Fibroblast of gingiva (primary cell): ENCODE data around the gene RAD17.
"Not testable (repeated sequence)": the region's sequence is repeated elsewhere in the genome, so short reads cannot be mapped to it uniquely, and the experiment has no call there.

Experiments used
- DNase-seq: peaks from one replicate; pipeline ENCODE4 v3.0.0-alpha.2; 2011; ENCODE audit warnings: low read depth

RAD17 gene

GRCh38 chr5:69378376-69378775, 8.8 kb downstream of the RAD17 start:
- no peak for DNase-seq

- no peak for DNase-seq
Observed at GRCh38 chr5:69404659-69405330, 35.2 kb downstream of the RAD17 start.

GRCh38 chr5:69414885-69415583, 45.4 kb downstream of the RAD17 start, which contains the start of gene MARVELD2:
MARVELD2 (plus strand) TSS chr5:69415116; CDS start chr5:69419386, 4,270 bp downstream.
- DNase-seq, result peak; percentile 63

- DNase-seq, result no peak
Observed at GRCh38 chr5:69415584-69415958, 46.0 kb downstream of the RAD17 start.

GRCh38 chr5:69416180-69416579, 46.6 kb downstream of the RAD17 start:
- DNase-seq, result no peak

GRCh38 chr5:69416699-69417098, 47.1 kb downstream of the RAD17 start:
- DNase-seq, result no peak

GRCh38 chr5:69418554-69418953, 48.9 kb downstream of the RAD17 start:
- no peak for DNase-seq

- DNase-seq, result no peak
Observed at GRCh38 chr5:69431424-69432303, 62.0 kb downstream of the RAD17 start.

- no peak for DNase-seq
Observed at GRCh38 chr5:69432412-69433206, 63.0 kb downstream of the RAD17 start.

- peak; percentile 59 for DNase-seq
Observed at GRCh38 chr5:69435276-69435884, 65.8 kb downstream of the RAD17 start.

- no peak for DNase-seq
Observed at GRCh38 chr5:69444127-69444754, 74.6 kb downstream of the RAD17 start.

- DNase-seq, result no peak
Observed at GRCh38 chr5:69449511-69449910, 79.9 kb downstream of the RAD17 start.

- DNase-seq, result peak; percentile 62
Observed at GRCh38 chr5:69450116-69450515, 80.5 kb downstream of the RAD17 start.

GRCh38 chr5:69450527-69450926, 80.9 kb downstream of the RAD17 start:
- DNase-seq, result not testable (repeated sequence)

- DNase-seq, result no peak
Observed at GRCh38 chr5:69451941-69452647, 82.5 kb downstream of the RAD17 start.

- not testable (repeated sequence) for DNase-seq
Observed at GRCh38 chr5:69453487-69453886, 83.9 kb downstream of the RAD17 start.

- no peak for DNase-seq
Observed at GRCh38 chr5:69454460-69455249, 85.0 kb downstream of the RAD17 start.

- not testable (repeated sequence) for DNase-seq
Observed at GRCh38 chr5:69455428-69455988, 85.9 kb downstream of the RAD17 start.

- no peak for DNase-seq
Observed at GRCh38 chr5:69462170-69462569, 92.6 kb downstream of the RAD17 start.
